ENCODE data around the gene NOXA1. TPM values are rescaled to one million over a fixed set of nuclear protein-coding genes. Genes with fewer than 3 reads are reported as not detected.

NOXA1 gene
- total RNA-seq, 1 donor from 2014 or later: 1.0 TPM

- Mint-ChIP-seq H3K27me3 (ENCODE audit: unreplicated experiment) (no peaks in the 10 kb centered on the region), H3K36me3 (ENCODE audit: unreplicated experiment) (peaks cover 2% of the 10 kb centered on the region), H3K27ac (ENCODE audit: unreplicated experiment) (no peak overlapping the region), H3K4me1 (ENCODE audit: unreplicated experiment) (peaks cover 1% of the 10 kb centered on the region), H3K4me3 (ENCODE audit: unreplicated experiment) (no peak overlapping the region), H3K9me3 (ENCODE audit: unreplicated experiment) (no peaks in the 10 kb centered on the region)
- no peak for TF ChIP-seq CTCF (IDR thresholded peaks at IDR 0.05)
- DNase-seq (ENCODE audit: extremely low spot score, unreplicated experiment): no peak
These were observed 30.8 kb upstream of the NOXA1 start for GRCh38 chr9:137392232-137393007.

GRCh38 chr9:137393176-137394150 lies 29.7 kb upstream of the NOXA1 start:
- H3K27me3 Mint-ChIP-seq (ENCODE audit: unreplicated experiment): no peaks in the 10 kb centered on the region
- no peak for TF ChIP-seq CTCF (IDR thresholded peaks at IDR 0.05)
- H3K4me1 Mint-ChIP-seq (ENCODE audit: unreplicated experiment): no peaks in the 10 kb centered on the region
- H3K27ac Mint-ChIP-seq (ENCODE audit: unreplicated experiment): no peak overlapping the region
- H3K36me3 Mint-ChIP-seq (ENCODE audit: unreplicated experiment): peaks cover 7% of the 10 kb centered on the region
- no peaks in the 10 kb centered on the region for H3K9me3 Mint-ChIP-seq (ENCODE audit: unreplicated experiment)
- H3K4me3 Mint-ChIP-seq (ENCODE audit: unreplicated experiment): no peak overlapping the region
- DNase-seq (ENCODE audit: extremely low spot score, unreplicated experiment): no peak

- no peak for TF ChIP-seq CTCF (IDR thresholded peaks at IDR 0.05)
- Mint-ChIP-seq H3K36me3 (ENCODE audit: unreplicated experiment) (peaks cover 12% of the 10 kb centered on the region), H3K9me3 (ENCODE audit: unreplicated experiment) (no peaks in the 10 kb centered on the region), H3K27me3 (ENCODE audit: unreplicated experiment) (no peaks in the 10 kb centered on the region), H3K4me1 (ENCODE audit: unreplicated experiment) (peaks cover 5% of the 10 kb centered on the region), H3K4me3 (ENCODE audit: unreplicated experiment) (no peak overlapping the region), H3K27ac (ENCODE audit: unreplicated experiment) (no peak overlapping the region)
- DNase-seq (ENCODE audit: extremely low spot score, unreplicated experiment): no peak
These were observed 28.1 kb upstream of the NOXA1 start for GRCh38 chr9:137394866-137395665.

- DNase-seq (ENCODE audit: extremely low spot score, unreplicated experiment): no peak
- TF ChIP-seq CTCF (IDR thresholded peaks at IDR 0.05): no peak
- no peak overlapping the region for H3K4me3 Mint-ChIP-seq (ENCODE audit: unreplicated experiment)
- H3K27ac Mint-ChIP-seq (ENCODE audit: unreplicated experiment): no peak overlapping the region
- H3K36me3 Mint-ChIP-seq (ENCODE audit: unreplicated experiment): peaks cover 12% of the 10 kb centered on the region
- H3K9me3 Mint-ChIP-seq (ENCODE audit: unreplicated experiment): no peaks in the 10 kb centered on the region
- no peaks in the 10 kb centered on the region for H3K27me3 Mint-ChIP-seq (ENCODE audit: unreplicated experiment)
- peaks cover 5% of the 10 kb centered on the region for H3K4me1 Mint-ChIP-seq (ENCODE audit: unreplicated experiment)
These were observed 27.6 kb upstream of the NOXA1 start for GRCh38 chr9:137395666-137396010.

Measured in osteocyte (in vitro differentiated cells).